Measurements from ENCODE around the gene ISG15.

GRCh38 chr1:1025730-1026129 lies 12.4 kb downstream of the ISG15 start:
- TF ChIP-seq CTCF (IDR thresholded peaks at IDR 0.05) (no peak), POLR2A (IDR thresholded peaks at IDR 0.05) (no peak)

Data from Peyer's patch (tissue), 4 donors.